ENCODE results near the gene BORCS8.
A peak's percentile ranks its signal among the peaks of the same experiment; 100 is the strongest.
"Not testable (repeated sequence)": the region's sequence is repeated elsewhere in the genome, so short reads cannot be mapped to it uniquely, and the experiment has no call there.

BORCS8 gene

GRCh38 chr19:19192078-19192882 is at the start of gene BORCS8, which contains the start of gene RFXANK:
Gene BORCS8 (minus strand): TSS chr19:19192152. CDS start chr19:19192117, 35 bp downstream.
Gene RFXANK (plus strand): TSS chr19:19192258. CDS start chr19:19193947, 1,689 bp downstream.
- DNase-seq: peak; percentile 98

GRCh38 chr19:19240476-19240875 is 48.5 kb upstream of the BORCS8 start:
- DNase-seq: no peak

GRCh38 chr19:19239675-19240074 is 47.7 kb upstream of the BORCS8 start:
- DNase-seq: no peak

- DNase-seq: no peak
Measured at GRCh38 chr19:19238126-19238894, 46.4 kb upstream of the BORCS8 start.

- DNase-seq: no peak
Measured at GRCh38 chr19:19236173-19236572, 44.2 kb upstream of the BORCS8 start.

- DNase-seq: no peak
Measured at GRCh38 chr19:19234220-19234816, 42.4 kb upstream of the BORCS8 start.

- no peak for DNase-seq
Measured at GRCh38 chr19:19232261-19232721, 40.3 kb upstream of the BORCS8 start.

- no peak for DNase-seq
Measured at GRCh38 chr19:19230999-19231398, 39.0 kb upstream of the BORCS8 start.

- DNase-seq: no peak
Measured at GRCh38 chr19:19229701-19230100, 37.7 kb upstream of the BORCS8 start.

- no peak for DNase-seq
Measured at GRCh38 chr19:19227217-19227616, 35.3 kb upstream of the BORCS8 start.

GRCh38 chr19:19226663-19227062 is 34.7 kb upstream of the BORCS8 start:
- DNase-seq: no peak

- DNase-seq: no peak
Measured at GRCh38 chr19:19226204-19226603, 34.3 kb upstream of the BORCS8 start.

- peak; percentile 73 for DNase-seq
Measured at GRCh38 chr19:19224852-19225494, 33.0 kb upstream of the BORCS8 start.

GRCh38 chr19:19224150-19224851 is 32.3 kb upstream of the BORCS8 start:
- no peak for DNase-seq

- DNase-seq: no peak
Measured at GRCh38 chr19:19223636-19224035, 31.7 kb upstream of the BORCS8 start.

- no peak for DNase-seq
Measured at GRCh38 chr19:19223060-19223459, 31.1 kb upstream of the BORCS8 start.

GRCh38 chr19:19221000-19221399 is 29.0 kb upstream of the BORCS8 start:
- not testable (repeated sequence) for DNase-seq

GRCh38 chr19:19218911-19219310 is 27.0 kb upstream of the BORCS8 start:
- no peak for DNase-seq

GRCh38 chr19:19217099-19217498 is 25.1 kb upstream of the BORCS8 start:
- no peak for DNase-seq

GRCh38 chr19:19215792-19216191 is 23.8 kb upstream of the BORCS8 start:
- DNase-seq: no peak

GRCh38 chr19:19214892-19215291 is 22.9 kb upstream of the BORCS8 start:
- no peak for DNase-seq

GRCh38 chr19:19214159-19214490 is 22.2 kb upstream of the BORCS8 start:
- DNase-seq: peak; percentile 14
